ENCODE data around the gene COQ4. TPM values are rescaled to one million over a fixed set of nuclear protein-coding genes. Genes with fewer than 3 reads are reported as not detected.

Gene COQ4
- polyA plus RNA-seq, 1 of the 3 experiments (the other 2 are of a cell fraction): 57.2 TPM

DNA sequence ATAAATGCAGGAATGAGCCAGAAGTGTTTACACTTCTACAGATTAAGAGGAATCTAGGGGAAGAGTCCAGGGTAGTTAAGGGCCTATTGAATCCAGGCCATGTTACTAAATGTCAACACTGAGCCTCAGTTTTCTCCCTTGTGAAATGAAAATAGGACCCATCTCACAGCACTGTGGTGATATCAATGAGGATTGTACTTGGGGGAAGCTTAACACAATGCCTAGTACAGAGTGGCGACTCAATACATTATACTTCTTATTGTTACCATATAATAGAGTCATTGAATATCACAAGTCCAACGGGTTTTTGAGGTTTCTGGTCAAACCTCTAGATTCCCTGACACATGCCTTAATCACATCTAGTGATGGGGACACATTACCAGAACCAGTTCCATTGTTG is 5.0 kb upstream of the COQ4 start:
- peaks cover 19% of the 10 kb centered on the region for H3K79me2 ChIP-seq (ENCODE audit: insufficient read depth)
- CTCF ChIA-PET: interaction anchor here (0.7 kb wide), 1 partner anchor 24 kb away, joined by 3 read pairs; no protein-coding TSS in a partner anchor

DNA sequence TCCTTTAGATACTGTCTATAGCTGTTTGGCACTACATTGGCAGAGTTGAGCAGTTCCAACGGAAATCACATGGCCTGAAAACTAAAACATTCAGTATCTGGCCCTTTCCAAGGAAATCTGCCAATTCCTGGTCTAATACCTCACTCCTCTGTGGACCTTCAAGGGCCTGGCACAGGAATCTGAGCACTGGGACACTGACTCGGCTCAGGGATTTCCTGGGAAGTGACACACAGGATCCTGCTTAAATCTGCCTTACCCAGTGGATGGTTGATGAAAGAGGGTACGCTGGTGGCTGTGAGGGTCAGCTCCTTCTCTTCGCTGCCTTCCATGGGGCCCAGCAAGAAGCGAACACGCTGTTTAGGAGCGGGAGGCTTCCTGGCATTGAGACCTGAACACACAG is 1.3 kb upstream of the COQ4 start:
- peaks cover 52% of the 10 kb centered on the region for H3K79me2 ChIP-seq (ENCODE audit: insufficient read depth)
- no peaks in the 10 kb centered on the region for H3F3A ChIP-seq (replicated peaks; ENCODE audit: insufficient read depth)
- POLR2A ChIA-PET: interaction anchor here (1.0 kb wide), 1 partner anchor 12 kb away, joined by 4 read pairs; no protein-coding TSS in a partner anchor
- peak overlapping the region; percentile 75; the same call in 1 of the 2 replicates for H3K9ac ChIP-seq
- no peak overlapping the region for H2AFZ ChIP-seq (ENCODE audit: low read depth)
- 0 out of 2 replicates have a peak, but pooled peaks cover 4% of the 10 kb centered on the region for H4K20me1 ChIP-seq (ENCODE audit: insufficient read depth)
- WGBS (ENCODE audit: low lambda C conversion rate): 76% methylated on average over 7 of the region's 7 CpGs
- CTCF ChIA-PET: interaction anchor here (0.7 to 3.4 kb wide), 7 partner anchors 12 to 128 kb away, joined by 3 to 21 read pairs (median 4); no protein-coding TSS in a partner anchor
- H3K4me1 ChIP-seq (ENCODE audit: control insufficient read depth in 1 of 2, insufficient read depth in 2 of 2, low read depth in 1 of 2, low read length in 1 of 2): peaks cover 11% of the 10 kb centered on the region in 2 experiments; a peak in 3 of 4 replicates
- no peak for TF ChIP-seq USF1 (IDR thresholded peaks at IDR 0.05; ENCODE audit: borderline replicate concordance, low read depth)
- TF ChIP-seq EZH2phosphoT487 (IDR thresholded peaks at IDR 0.05; ENCODE audit: borderline replicate concordance, low read depth): no peak
- TF ChIP-seq RFX5 (IDR thresholded peaks at IDR 0.05; ENCODE audit: low read length): no peak
- TF ChIP-seq IRF3 (IDR thresholded peaks at IDR 0.05; ENCODE audit: low read depth, low read length): no peak
- TF ChIP-seq GABPA (IDR thresholded peaks at IDR 0.05; ENCODE audit: low read depth): no peak
- no peak for TF ChIP-seq RAD21 (IDR thresholded peaks at IDR 0.05; ENCODE audit: low read length)
- TF ChIP-seq, protein P1, sequence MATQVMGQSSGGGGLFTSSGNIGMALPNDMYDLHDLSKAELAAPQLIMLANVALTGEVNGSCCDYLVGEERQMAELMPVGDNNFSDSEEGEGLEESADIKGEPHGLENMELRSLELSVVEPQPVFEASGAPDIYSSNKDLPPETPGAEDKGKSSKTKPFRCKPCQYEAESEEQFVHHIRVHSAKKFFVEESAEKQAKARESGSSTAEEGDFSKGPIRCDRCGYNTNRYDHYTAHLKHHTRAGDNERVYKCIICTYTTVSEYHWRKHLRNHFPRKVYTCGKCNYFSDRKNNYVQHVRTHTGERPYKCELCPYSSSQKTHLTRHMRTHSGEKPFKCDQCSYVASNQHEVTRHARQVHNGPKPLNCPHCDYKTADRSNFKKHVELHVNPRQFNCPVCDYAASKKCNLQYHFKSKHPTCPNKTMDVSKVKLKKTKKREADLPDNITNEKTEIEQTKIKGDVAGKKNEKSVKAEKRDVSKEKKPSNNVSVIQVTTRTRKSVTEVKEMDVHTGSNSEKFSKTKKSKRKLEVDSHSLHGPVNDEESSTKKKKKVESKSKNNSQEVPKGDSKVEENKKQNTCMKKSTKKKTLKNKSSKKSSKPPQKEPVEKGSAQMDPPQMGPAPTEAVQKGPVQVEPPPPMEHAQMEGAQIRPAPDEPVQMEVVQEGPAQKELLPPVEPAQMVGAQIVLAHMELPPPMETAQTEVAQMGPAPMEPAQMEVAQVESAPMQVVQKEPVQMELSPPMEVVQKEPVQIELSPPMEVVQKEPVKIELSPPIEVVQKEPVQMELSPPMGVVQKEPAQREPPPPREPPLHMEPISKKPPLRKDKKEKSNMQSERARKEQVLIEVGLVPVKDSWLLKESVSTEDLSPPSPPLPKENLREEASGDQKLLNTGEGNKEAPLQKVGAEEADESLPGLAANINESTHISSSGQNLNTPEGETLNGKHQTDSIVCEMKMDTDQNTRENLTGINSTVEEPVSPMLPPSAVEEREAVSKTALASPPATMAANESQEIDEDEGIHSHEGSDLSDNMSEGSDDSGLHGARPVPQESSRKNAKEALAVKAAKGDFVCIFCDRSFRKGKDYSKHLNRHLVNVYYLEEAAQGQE (IDR thresholded peaks at IDR 0.05; ENCODE audit: low read depth, low read length): no peak
- no peak for TF ChIP-seq RXRA (IDR thresholded peaks at IDR 0.05; ENCODE audit: borderline replicate concordance, low read depth)
- TF ChIP-seq RCOR1 (IDR thresholded peaks at IDR 0.05; ENCODE audit: low read length): no peak
- no peak for TF ChIP-seq NFIC (IDR thresholded peaks at IDR 0.05; ENCODE audit: borderline replicate concordance)
- no peak for TF ChIP-seq MXI1 (IDR thresholded peaks at IDR 0.05; ENCODE audit: low read depth, low read length)
- TF ChIP-seq FOXJ3 (CRISPR knock-in tag; IDR thresholded peaks at IDR 0.05): no peak
- TF ChIP-seq, protein P2, sequence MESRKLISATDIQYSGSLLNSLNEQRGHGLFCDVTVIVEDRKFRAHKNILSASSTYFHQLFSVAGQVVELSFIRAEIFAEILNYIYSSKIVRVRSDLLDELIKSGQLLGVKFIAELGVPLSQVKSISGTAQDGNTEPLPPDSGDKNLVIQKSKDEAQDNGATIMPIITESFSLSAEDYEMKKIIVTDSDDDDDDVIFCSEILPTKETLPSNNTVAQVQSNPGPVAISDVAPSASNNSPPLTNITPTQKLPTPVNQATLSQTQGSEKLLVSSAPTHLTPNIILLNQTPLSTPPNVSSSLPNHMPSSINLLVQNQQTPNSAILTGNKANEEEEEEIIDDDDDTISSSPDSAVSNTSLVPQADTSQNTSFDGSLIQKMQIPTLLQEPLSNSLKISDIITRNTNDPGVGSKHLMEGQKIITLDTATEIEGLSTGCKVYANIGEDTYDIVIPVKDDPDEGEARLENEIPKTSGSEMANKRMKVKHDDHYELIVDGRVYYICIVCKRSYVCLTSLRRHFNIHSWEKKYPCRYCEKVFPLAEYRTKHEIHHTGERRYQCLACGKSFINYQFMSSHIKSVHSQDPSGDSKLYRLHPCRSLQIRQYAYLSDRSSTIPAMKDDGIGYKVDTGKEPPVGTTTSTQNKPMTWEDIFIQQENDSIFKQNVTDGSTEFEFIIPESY (IDR thresholded peaks at IDR 0.05; ENCODE audit: borderline replicate concordance, low read depth): no peak
- TF ChIP-seq TCF12 (IDR thresholded peaks at IDR 0.05): no peak
- TF ChIP-seq FOXM1 (IDR thresholded peaks at IDR 0.05; ENCODE audit: low read depth): no peak
- no peak overlapping the region for H3K27ac ChIP-seq (ENCODE audit: low read depth in 2 of 2, low read length in 1 of 2)
- H3K9me3 ChIP-seq: no peaks in the 10 kb centered on the region
- peak overlapping the region; percentile 99 for H3K4me2 ChIP-seq
- H3K27me3 ChIP-seq (ENCODE audit: insufficient read depth): no peaks in the 10 kb centered on the region
- no peaks in the 10 kb centered on the region for H3K9me2 ChIP-seq
- peaks cover 27 to 33% of the 10 kb centered on the region in 2 experiments for H3K36me3 ChIP-seq (replicated peaks in 1 of 2; ENCODE audit: control insufficient read depth in 1 of 2, insufficient read depth in 2 of 2, low read length in 1 of 2)
- H3K4me3 ChIP-seq (ENCODE audit: low read depth in 2 of 2, low read length in 1 of 2): peak overlapping the region; percentile 75 to 96
- no peak for DNase-seq

More for the DNA sequence above, 5.0 kb upstream of the COQ4 start:
- H2AFZ ChIP-seq (ENCODE audit: low read depth): no peak overlapping the region
- DNase-seq: no peak
- H4K20me1 ChIP-seq (ENCODE audit: insufficient read depth): no peaks in the 10 kb centered on the region
- 81% methylated on average over 2 of the region's 2 CpGs for WGBS (ENCODE audit: low lambda C conversion rate)
- H3K27me3 ChIP-seq (ENCODE audit: insufficient read depth): no peaks in the 10 kb centered on the region
- H3K4me2 ChIP-seq: no peak overlapping the region
- H3K9me3 ChIP-seq: no peaks in the 10 kb centered on the region
- H3K4me3 ChIP-seq (ENCODE audit: low read depth in 2 of 2, low read length in 1 of 2): no peak overlapping the region
- H3K9ac ChIP-seq: no peak overlapping the region
- H3K27ac ChIP-seq (ENCODE audit: low read depth in 2 of 2, low read length in 1 of 2): no peak overlapping the region
- H3K4me1 ChIP-seq (ENCODE audit: control insufficient read depth in 1 of 2, insufficient read depth in 2 of 2, low read depth in 1 of 2, low read length in 1 of 2): peaks cover 0 to 6% of the 10 kb centered on the region in 2 experiments; a peak in 1 of 4 replicates
- H3K9me2 ChIP-seq: no peaks in the 10 kb centered on the region
- peaks cover 27 to 35% of the 10 kb centered on the region in 2 experiments for H3K36me3 ChIP-seq (replicated peaks in 1 of 2; ENCODE audit: control insufficient read depth in 1 of 2, insufficient read depth in 2 of 2, low read length in 1 of 2)
- no peaks in the 10 kb centered on the region for H3F3A ChIP-seq (replicated peaks; ENCODE audit: insufficient read depth)
- TF ChIP-seq USF2 (IDR thresholded peaks at IDR 0.05; ENCODE audit: borderline replicate concordance, low read depth, low read length): no peak
- TF ChIP-seq RAD21 (IDR thresholded peaks at IDR 0.05; ENCODE audit: low read length): no peak
- TF ChIP-seq YY1 (IDR thresholded peaks at IDR 0.05; ENCODE audit: low read depth): no peak
- TF ChIP-seq EP300 (IDR thresholded peaks at IDR 0.05; ENCODE audit: borderline replicate concordance in 1 of 2, low read depth in 1 of 2, low read length in 1 of 2): no peak
- no peak for TF ChIP-seq FOSL2 (IDR thresholded peaks at IDR 0.05; ENCODE audit: borderline replicate concordance, low read depth)
- POLR2A ChIA-PET: no interaction called here

Data from SK-N-SH (cell line).